ENCODE results near the gene SIAH2. TPM values are rescaled to one million over a fixed set of nuclear protein-coding genes. Genes with fewer than 3 reads are reported as not detected.
"Not testable (repeated sequence)": the region's sequence is repeated elsewhere in the genome, so short reads cannot be mapped to it uniquely, and the experiment has no call there.

Gene SIAH2
- total and polyA plus RNA-seq, 4 donors, result 7.5 to 37.9 (median 21.9) TPM

DNA sequence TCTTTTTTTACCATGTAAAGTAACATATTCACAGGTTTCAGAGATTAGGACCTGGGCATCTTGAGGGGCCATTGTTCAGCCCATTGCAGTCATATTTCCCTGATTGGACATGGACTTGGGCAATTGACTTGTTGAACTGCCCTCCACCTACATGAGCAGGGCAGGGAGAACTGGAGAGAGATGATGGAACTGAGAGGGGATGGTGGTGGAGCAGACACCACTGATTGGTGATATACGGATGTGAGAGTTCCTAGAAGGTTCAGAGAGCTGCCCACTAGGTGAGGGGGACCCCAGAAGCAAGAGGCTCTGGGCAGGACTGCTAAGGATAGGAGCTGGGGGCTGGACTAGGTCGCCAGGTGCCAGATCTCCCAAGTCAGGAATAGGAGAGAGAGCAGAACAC, 37.8 kb upstream of the SIAH2 start:
- ATAC-seq (ENCODE audit: insufficient read depth, low FRiP score) (no peak), DNase-seq (no peak)
- no peak overlapping the region for H3K9ac ChIP-seq (ENCODE audit: insufficient read depth in 1 of 2, low read length in 2 of 2)
- no peaks in the 10 kb centered on the region for H3K36me3 ChIP-seq (ENCODE audit: control insufficient read depth in 4 of 4, insufficient read depth in 4 of 4, low read length in 4 of 4)
- no peaks in the 10 kb centered on the region for H3K4me1 ChIP-seq (ENCODE audit: control insufficient read depth in 5 of 5, insufficient read depth in 5 of 5, low read length in 5 of 5)
- H3K9me3 ChIP-seq (ENCODE audit: control insufficient read depth in 4 of 4, insufficient read depth in 3 of 4, low read length in 3 of 4), result peaks cover 0 to 2% (median 0%) of the 10 kb centered on the region in 4 donors
- peaks cover 0 to 3% (median 0%) of the 10 kb centered on the region in 3 donors for H3K27me3 ChIP-seq (ENCODE audit: control insufficient read depth in 3 of 3, insufficient read depth in 3 of 3, low read length in 2 of 3)
- 72 to 84% methylated on average over 2 of the region's 2 CpGs for WGBS, 2 donors
- no peak overlapping the region for H3K4me3 ChIP-seq
- H3K27ac ChIP-seq (ENCODE audit: low read depth in 1 of 2, low read length in 1 of 2), result no peak overlapping the region
- TF ChIP-seq, protein P1, sequence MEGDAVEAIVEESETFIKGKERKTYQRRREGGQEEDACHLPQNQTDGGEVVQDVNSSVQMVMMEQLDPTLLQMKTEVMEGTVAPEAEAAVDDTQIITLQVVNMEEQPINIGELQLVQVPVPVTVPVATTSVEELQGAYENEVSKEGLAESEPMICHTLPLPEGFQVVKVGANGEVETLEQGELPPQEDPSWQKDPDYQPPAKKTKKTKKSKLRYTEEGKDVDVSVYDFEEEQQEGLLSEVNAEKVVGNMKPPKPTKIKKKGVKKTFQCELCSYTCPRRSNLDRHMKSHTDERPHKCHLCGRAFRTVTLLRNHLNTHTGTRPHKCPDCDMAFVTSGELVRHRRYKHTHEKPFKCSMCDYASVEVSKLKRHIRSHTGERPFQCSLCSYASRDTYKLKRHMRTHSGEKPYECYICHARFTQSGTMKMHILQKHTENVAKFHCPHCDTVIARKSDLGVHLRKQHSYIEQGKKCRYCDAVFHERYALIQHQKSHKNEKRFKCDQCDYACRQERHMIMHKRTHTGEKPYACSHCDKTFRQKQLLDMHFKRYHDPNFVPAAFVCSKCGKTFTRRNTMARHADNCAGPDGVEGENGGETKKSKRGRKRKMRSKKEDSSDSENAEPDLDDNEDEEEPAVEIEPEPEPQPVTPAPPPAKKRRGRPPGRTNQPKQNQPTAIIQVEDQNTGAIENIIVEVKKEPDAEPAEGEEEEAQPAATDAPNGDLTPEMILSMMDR (IDR thresholded peaks at IDR 0.05; ENCODE audit: control extremely low read depth, extremely low read depth), result no peak

DNA sequence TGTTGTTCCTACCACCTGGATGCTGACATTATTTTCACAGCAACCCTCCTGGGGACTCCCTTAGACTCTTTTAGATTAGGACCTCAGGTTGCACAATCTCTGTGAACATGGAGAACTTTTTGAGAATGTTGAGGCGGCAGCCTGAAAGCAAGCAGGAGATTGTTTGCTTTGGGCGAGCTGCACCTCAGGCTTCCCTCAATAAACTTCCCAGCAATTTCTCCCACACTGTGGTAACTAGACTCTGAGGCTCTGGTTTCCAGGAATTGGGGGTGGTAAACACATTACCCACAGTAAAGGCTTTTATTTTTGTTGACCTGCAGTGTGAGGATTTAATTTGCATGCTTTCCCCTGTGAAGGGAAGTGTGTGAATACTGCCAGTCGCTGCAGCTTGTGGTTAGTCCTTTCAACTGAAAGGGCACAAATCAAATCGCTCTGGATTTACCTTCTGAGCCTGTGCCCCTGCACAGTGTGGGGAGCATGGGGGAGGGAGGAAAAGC, 35.2 kb upstream of the SIAH2 start:
- no peaks in the 10 kb centered on the region for H3K4me1 ChIP-seq (ENCODE audit: control insufficient read depth in 5 of 5, insufficient read depth in 5 of 5, low read length in 5 of 5)
- 13 to 15% methylated on average over 4 of the region's 4 CpGs for WGBS, 2 donors
- no peak overlapping the region for H3K9ac ChIP-seq (ENCODE audit: insufficient read depth in 1 of 2, low read length in 2 of 2)
- no peak for ATAC-seq (ENCODE audit: insufficient read depth, low FRiP score)
- H3K27ac ChIP-seq (ENCODE audit: low read depth in 1 of 2, low read length in 1 of 2), result no peak overlapping the region
- H3K27me3 ChIP-seq (ENCODE audit: control insufficient read depth in 3 of 3, insufficient read depth in 3 of 3, low read length in 2 of 3), result no peaks in the 10 kb centered on the region
- peaks cover 0 to 2% (median 0%) of the 10 kb centered on the region in 4 donors for H3K9me3 ChIP-seq (ENCODE audit: control insufficient read depth in 4 of 4, insufficient read depth in 3 of 4, low read length in 3 of 4)
- no peak overlapping the region for H3K4me3 ChIP-seq
- DNase-seq, result peak in 1 of 3 donors; percentile 29
- H3K36me3 ChIP-seq (ENCODE audit: control insufficient read depth in 4 of 4, insufficient read depth in 4 of 4, low read length in 4 of 4), result no peaks in the 10 kb centered on the region
- TF ChIP-seq, protein P1 (IDR thresholded peaks at IDR 0.05; ENCODE audit: control extremely low read depth, extremely low read depth), result no peak

DNA sequence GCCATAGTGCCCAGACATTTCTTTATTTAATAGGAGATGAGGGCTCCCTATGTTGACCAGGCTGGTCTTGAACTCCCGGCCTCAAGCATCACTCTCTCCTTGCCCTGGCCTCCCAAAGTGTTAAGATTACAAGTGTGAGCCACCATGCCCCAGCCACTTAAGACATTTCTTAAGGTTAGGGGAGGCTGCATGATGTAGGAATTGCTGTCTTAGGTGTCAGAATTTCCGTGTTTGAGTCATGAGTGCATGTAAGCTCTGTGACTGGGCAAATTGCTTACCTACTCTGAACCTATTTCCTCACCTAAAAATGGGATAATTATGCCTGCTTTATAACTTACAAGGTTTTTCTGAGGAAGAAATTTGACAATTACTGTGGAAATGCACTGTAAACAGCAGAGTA, 34.2 kb upstream of the SIAH2 start:
- 86 to 95% methylated on average over 2 of the region's 2 CpGs for WGBS, 2 donors
- H3K9me3 ChIP-seq (ENCODE audit: control insufficient read depth in 4 of 4, insufficient read depth in 3 of 4, low read length in 3 of 4), result peaks cover 0 to 2% (median 0%) of the 10 kb centered on the region in 4 donors
- TF ChIP-seq, protein P1 (IDR thresholded peaks at IDR 0.05; ENCODE audit: control extremely low read depth, extremely low read depth), result no peak
- H3K4me1 ChIP-seq (ENCODE audit: control insufficient read depth in 5 of 5, insufficient read depth in 5 of 5, low read length in 5 of 5), result no peaks in the 10 kb centered on the region
- H3K4me3 ChIP-seq, result no peak overlapping the region
- DNase-seq (no peak), ATAC-seq (ENCODE audit: insufficient read depth, low FRiP score) (no peak)
- no peak overlapping the region for H3K27ac ChIP-seq (ENCODE audit: low read depth in 1 of 2, low read length in 1 of 2)
- no peak overlapping the region for H3K9ac ChIP-seq (ENCODE audit: insufficient read depth in 1 of 2, low read length in 2 of 2)
- H3K36me3 ChIP-seq (ENCODE audit: control insufficient read depth in 4 of 4, insufficient read depth in 4 of 4, low read length in 4 of 4), result no peaks in the 10 kb centered on the region
- H3K27me3 ChIP-seq (ENCODE audit: control insufficient read depth in 3 of 3, insufficient read depth in 3 of 3, low read length in 2 of 3), result no peaks in the 10 kb centered on the region

DNA sequence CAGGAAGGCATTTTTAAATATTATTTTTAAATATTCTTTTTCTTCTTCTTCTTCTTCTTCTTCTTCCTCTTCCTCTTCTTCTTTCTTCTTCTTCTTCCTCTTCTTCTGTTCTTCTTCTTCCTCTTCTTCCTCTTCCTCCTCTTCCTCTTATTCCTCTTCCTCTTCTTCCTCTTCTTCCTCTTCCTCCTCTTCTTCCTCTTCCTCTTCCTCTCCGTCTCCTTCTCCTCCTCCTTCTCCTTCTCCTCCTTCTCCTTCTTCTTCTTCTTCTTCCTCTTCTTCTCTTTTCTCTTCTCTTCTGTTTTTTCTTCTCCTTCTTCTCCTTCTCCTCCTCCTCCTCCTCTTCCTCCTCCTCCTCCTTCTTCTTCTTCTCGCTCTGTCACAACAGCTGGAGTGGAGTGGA, 33.6 kb upstream of the SIAH2 start:
- DNase-seq; H3K9me3 ChIP-seq (ENCODE audit: control insufficient read depth in 4 of 4, insufficient read depth in 3 of 4, low read length in 3 of 4); H3K4me1 ChIP-seq (ENCODE audit: control insufficient read depth in 5 of 5, insufficient read depth in 5 of 5, low read length in 5 of 5); H3K4me3 ChIP-seq; H3K36me3 ChIP-seq (ENCODE audit: control insufficient read depth in 4 of 4, insufficient read depth in 4 of 4, low read length in 4 of 4); H3K27ac ChIP-seq (ENCODE audit: low read depth in 1 of 2, low read length in 1 of 2); ATAC-seq (ENCODE audit: insufficient read depth, low FRiP score); H3K9ac ChIP-seq (ENCODE audit: insufficient read depth in 1 of 2, low read length in 2 of 2); H3K27me3 ChIP-seq (ENCODE audit: control insufficient read depth in 3 of 3, insufficient read depth in 3 of 3, low read length in 2 of 3): not testable (repeated sequence)
- WGBS, 2 donors, result 40 to 68% methylated on average over 2 of the region's 2 CpGs
